Measurements from ENCODE around the gene WIPI1. TPM values are rescaled to one million over a fixed set of nuclear protein-coding genes. Genes with fewer than 3 reads are reported as not detected.

WIPI1 gene
- total and polyA plus RNA-seq, 2 of the 13 experiments (the other 11 are each of a cell fraction or from before 2014, with no cell fraction given) = 29.4 to 141 TPM

GRCh38 chr17:68451670-68452354 lies 5.5 kb downstream of the WIPI1 start (continued):
- TF ChIP-seq, protein P1, sequence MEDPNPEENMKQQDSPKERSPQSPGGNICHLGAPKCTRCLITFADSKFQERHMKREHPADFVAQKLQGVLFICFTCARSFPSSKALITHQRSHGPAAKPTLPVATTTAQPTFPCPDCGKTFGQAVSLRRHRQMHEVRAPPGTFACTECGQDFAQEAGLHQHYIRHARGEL (CRISPR knock-in tag; IDR thresholded peaks at IDR 0.05) = no peak
- peak; percentile 46; the same call in 1 of the 2 replicates for TF ChIP-seq PPARG (CRISPR knock-in tag; conservative IDR thresholded peaks at IDR 0.05)
- TF ChIP-seq, protein P2, sequence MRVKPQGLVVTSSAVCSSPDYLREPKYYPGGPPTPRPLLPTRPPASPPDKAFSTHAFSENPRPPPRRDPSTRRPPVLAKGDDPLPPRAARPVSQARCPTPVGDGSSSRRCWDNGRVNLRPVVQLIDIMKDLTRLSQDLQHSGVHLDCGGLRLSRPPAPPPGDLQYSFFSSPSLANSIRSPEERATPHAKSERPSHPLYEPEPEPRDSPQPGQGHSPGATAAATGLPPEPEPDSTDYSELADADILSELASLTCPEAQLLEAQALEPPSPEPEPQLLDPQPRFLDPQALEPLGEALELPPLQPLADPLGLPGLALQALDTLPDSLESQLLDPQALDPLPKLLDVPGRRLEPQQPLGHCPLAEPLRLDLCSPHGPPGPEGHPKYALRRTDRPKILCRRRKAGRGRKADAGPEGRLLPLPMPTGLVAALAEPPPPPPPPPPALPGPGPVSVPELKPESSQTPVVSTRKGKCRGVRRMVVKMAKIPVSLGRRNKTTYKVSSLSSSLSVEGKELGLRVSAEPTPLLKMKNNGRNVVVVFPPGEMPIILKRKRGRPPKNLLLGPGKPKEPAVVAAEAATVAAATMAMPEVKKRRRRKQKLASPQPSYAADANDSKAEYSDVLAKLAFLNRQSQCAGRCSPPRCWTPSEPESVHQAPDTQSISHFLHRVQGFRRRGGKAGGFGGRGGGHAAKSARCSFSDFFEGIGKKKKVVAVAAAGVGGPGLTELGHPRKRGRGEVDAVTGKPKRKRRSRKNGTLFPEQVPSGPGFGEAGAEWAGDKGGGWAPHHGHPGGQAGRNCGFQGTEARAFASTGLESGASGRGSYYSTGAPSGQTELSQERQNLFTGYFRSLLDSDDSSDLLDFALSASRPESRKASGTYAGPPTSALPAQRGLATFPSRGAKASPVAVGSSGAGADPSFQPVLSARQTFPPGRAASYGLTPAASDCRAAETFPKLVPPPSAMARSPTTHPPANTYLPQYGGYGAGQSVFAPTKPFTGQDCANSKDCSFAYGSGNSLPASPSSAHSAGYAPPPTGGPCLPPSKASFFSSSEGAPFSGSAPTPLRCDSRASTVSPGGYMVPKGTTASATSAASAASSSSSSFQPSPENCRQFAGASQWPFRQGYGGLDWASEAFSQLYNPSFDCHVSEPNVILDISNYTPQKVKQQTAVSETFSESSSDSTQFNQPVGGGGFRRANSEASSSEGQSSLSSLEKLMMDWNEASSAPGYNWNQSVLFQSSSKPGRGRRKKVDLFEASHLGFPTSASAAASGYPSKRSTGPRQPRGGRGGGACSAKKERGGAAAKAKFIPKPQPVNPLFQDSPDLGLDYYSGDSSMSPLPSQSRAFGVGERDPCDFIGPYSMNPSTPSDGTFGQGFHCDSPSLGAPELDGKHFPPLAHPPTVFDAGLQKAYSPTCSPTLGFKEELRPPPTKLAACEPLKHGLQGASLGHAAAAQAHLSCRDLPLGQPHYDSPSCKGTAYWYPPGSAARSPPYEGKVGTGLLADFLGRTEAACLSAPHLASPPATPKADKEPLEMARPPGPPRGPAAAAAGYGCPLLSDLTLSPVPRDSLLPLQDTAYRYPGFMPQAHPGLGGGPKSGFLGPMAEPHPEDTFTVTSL (CRISPR knock-in tag; IDR thresholded peaks at IDR 0.05; ENCODE audit: borderline replicate concordance) = peak; percentile 37; the same call in 1 of the 2 replicates
- TF ChIP-seq, protein P3, sequence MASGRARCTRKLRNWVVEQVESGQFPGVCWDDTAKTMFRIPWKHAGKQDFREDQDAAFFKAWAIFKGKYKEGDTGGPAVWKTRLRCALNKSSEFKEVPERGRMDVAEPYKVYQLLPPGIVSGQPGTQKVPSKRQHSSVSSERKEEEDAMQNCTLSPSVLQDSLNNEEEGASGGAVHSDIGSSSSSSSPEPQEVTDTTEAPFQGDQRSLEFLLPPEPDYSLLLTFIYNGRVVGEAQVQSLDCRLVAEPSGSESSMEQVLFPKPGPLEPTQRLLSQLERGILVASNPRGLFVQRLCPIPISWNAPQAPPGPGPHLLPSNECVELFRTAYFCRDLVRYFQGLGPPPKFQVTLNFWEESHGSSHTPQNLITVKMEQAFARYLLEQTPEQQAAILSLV (CRISPR knock-in tag; IDR thresholded peaks at IDR 0.05; ENCODE audit: borderline replicate concordance) = no peak
- TF ChIP-seq GATAD2A (CRISPR knock-in tag; IDR thresholded peaks at IDR 0.05) = peak; percentile 27; the same call in 1 of the 2 replicates
- TF ChIP-seq SOX6 (IDR thresholded peaks at IDR 0.05) = no peak
- TF ChIP-seq SOX6 (CRISPR knock-in tag; IDR thresholded peaks at IDR 0.05) = peak; percentile 51
- TF ChIP-seq, protein P4, sequence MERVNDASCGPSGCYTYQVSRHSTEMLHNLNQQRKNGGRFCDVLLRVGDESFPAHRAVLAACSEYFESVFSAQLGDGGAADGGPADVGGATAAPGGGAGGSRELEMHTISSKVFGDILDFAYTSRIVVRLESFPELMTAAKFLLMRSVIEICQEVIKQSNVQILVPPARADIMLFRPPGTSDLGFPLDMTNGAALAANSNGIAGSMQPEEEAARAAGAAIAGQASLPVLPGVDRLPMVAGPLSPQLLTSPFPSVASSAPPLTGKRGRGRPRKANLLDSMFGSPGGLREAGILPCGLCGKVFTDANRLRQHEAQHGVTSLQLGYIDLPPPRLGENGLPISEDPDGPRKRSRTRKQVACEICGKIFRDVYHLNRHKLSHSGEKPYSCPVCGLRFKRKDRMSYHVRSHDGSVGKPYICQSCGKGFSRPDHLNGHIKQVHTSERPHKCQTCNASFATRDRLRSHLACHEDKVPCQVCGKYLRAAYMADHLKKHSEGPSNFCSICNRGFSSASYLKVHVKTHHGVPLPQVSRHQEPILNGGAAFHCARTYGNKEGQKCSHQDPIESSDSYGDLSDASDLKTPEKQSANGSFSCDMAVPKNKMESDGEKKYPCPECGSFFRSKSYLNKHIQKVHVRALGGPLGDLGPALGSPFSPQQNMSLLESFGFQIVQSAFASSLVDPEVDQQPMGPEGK (CRISPR knock-in tag; IDR thresholded peaks at IDR 0.05) = no peak
- peak; percentile 47; the same call in 1 of the 2 replicates for TF ChIP-seq PHF21A (CRISPR knock-in tag; IDR thresholded peaks at IDR 0.05)
- TF ChIP-seq GATA4 (IDR thresholded peaks at IDR 0.05; ENCODE audit: borderline replicate concordance, low read depth) = 0 out of 2 replicates have a peak, but pooled peaks have one; percentile 10
- TF ChIP-seq ZNF609 (CRISPR knock-in tag; IDR thresholded peaks at IDR 0.05; ENCODE audit: borderline replicate concordance) = peak; percentile 60; the same call in 1 of the 2 replicates
- no peak for TF ChIP-seq ZNF484 (CRISPR knock-in tag; IDR thresholded peaks at IDR 0.05; ENCODE audit: borderline replicate concordance, low read depth)
- no peak for TF ChIP-seq ZNF570 (CRISPR knock-in tag; IDR thresholded peaks at IDR 0.05; ENCODE audit: borderline replicate concordance)
- no peak for TF ChIP-seq ZBTB7A (CRISPR knock-in tag; IDR thresholded peaks at IDR 0.05)

Data from HepG2 (cell line).